Activated CD8-positive, alpha-beta memory T cell treated with anti-CD3 and anti-CD28 coated beads, Interleukin-2, amount 10 ng/mL, durations not matched to agents 7 days and 5 days (primary cell): ENCODE measurements around the gene ARF1. TPM values are rescaled to one million over a fixed set of nuclear protein-coding genes. Genes with fewer than 3 reads are reported as not detected.
"Not testable (repeated sequence)": the region's sequence is repeated elsewhere in the genome, so short reads cannot be mapped to it uniquely, and the experiment has no call there.

Experiments used
- ATAC-seq: fragments of 150-1000 bp; cut with Tn5 transposase; one replicate; pipeline ENCODE4 v1.10.0; 2021; ENCODE audit warnings: moderate library complexity
- CTCF ChIA-PET: fragments of 350-600 bp; sonication (Branson Sonifier 250); formaldehyde crosslinking; loops from one replicate; lab custom pipeline; 2021; ENCODE audit warnings: antibody characterized with exemption; lab: Charles Lee
- DNase-seq: peaks from one replicate; pipeline ENCODE4 v3.0.0-alpha.2; 2020
- H3K27ac Mint-ChIP-seq: one replicate; pipeline ENCODE4 v1.8.0; 2021; ENCODE audit warnings: mild to moderate bottlenecking, mixed read lengths
- H3K27me3 Mint-ChIP-seq: one replicate; pipeline ENCODE4 v1.8.0; 2021; ENCODE audit warnings: mixed read lengths
- H3K36me3 Mint-ChIP-seq: one replicate; pipeline ENCODE4 v1.8.0; 2021; ENCODE audit warnings: mild to moderate bottlenecking, mixed read lengths
- H3K4me1 Mint-ChIP-seq: one replicate; pipeline ENCODE4 v1.8.0; 2021; ENCODE audit warnings: mixed read lengths
- H3K4me3 Mint-ChIP-seq: one replicate; pipeline ENCODE4 v1.8.0; 2021; ENCODE audit warnings: mild to moderate bottlenecking, moderate library complexity, mixed read lengths
- H3K9me3 Mint-ChIP-seq: one replicate; pipeline ENCODE4 v1.8.0; 2022; ENCODE audit warnings: low read depth, mixed read lengths
- total RNA-seq, 2 experiments: library from RNA; stranded (reverse); gene quantifications; one replicate each; pipeline ENCODE4 v1.2.3, GENCODE V29; 2021

The ARF1 gene
- total RNA-seq, 2 experiments from 2014 or later, result 313 to 344 TPM

DNA sequence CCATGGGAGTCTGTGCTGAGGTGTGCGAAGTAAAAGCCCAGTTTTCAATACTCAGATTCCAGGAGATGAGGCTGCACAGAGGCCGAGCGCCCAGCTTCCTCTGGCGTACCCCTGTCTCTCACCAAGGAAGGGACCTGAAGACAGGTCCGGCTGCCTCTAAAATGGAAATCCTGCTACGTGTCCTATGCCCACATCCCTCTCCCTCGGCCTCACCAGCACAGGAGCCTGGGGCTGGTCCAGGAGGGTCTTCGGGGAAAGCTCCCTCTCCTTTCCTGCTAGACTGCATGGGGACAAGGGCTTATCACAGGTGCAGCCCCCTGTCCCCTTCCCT is 26.2 kb downstream of the ARF1 start:
- DNase-seq, result no peak
- Mint-ChIP-seq H3K36me3 (peaks cover 4% of the 10 kb centered on the region), H3K27me3 (no peaks in the 10 kb centered on the region), H3K27ac (peak overlapping the region; percentile 88), H3K4me3 (peak overlapping the region; percentile 85), H3K4me1 (peaks cover 34% of the 10 kb centered on the region), H3K9me3 (no peaks in the 10 kb centered on the region)
- CTCF ChIA-PET, result interaction anchor here (2.1 to 2.3 kb wide), 2 partner anchors 27 to 58 kb away, joined by 5 to 6 read pairs; partner anchors contain the start of genes ARF1 and IBA57
- no peak for ATAC-seq

DNA sequence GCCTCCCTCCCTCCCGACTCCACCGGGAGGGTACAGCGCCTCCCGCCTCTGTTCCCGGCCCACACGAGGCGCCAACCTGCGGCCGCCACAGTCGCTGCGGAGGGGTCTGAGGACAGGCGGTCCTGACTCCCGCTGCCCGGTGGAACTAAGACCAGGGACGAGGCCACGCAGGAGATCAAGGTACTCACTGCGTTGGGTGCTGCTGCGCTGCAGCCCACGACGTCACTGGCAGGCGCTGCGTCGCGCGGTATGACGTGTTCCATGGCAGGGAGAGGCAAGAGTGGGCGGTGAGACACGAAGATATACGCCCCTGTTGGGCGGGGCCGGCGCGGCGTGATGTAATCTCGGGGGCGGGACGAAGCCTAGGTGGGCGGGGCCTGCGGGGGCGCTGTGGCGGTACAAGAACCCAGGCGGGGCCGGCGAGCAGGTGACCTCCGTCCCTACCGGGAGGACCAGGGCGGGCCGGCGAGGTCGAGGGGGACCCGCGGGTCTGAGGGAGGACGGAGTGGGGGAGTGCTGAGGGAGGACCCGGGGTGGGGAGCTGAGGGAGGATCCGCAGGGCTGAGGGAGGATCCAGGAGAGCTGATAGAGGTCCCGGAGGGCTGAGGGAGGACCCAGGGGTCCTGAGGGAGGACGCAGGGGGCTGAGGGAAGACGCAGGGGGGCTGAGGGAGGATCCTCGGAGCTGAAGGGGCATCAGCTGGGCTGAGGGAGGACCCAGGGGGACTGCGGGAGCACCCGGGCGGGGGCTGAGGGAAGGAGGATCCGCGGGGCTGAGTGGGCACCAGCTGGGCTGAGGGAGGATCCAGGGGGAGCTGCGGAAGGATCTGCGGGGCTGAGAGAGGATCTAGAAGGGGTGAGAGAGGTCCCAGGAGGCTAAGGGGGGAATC is 26.8 kb downstream of the ARF1 start, which contains the start of gene MRPL55:
MRPL55 (minus strand) TSS at position 227 of the 889 bp plus-strand sequence. CDS start 1,039 bp downstream, outside the sequence.
- Mint-ChIP-seq H3K36me3 (peaks cover 4% of the 10 kb centered on the region), H3K27ac (peak within 1 kb of the TSS; percentile 88), H3K4me1 (peaks cover 28% of the 10 kb centered on the region), H3K4me3 (peak within 1 kb of the TSS; percentile 85), H3K27me3 (no peaks in the 10 kb centered on the region), H3K9me3 (no peaks in the 10 kb centered on the region)
- DNase-seq (peak; percentile 98), ATAC-seq (peak; percentile 96)
- CTCF ChIA-PET, result interaction anchor here (2.1 to 2.7 kb wide), 3 partner anchors 10 to 27 kb away, joined by 6 to 14 read pairs (median 6); partner anchors contain the start of gene ARF1

DNA sequence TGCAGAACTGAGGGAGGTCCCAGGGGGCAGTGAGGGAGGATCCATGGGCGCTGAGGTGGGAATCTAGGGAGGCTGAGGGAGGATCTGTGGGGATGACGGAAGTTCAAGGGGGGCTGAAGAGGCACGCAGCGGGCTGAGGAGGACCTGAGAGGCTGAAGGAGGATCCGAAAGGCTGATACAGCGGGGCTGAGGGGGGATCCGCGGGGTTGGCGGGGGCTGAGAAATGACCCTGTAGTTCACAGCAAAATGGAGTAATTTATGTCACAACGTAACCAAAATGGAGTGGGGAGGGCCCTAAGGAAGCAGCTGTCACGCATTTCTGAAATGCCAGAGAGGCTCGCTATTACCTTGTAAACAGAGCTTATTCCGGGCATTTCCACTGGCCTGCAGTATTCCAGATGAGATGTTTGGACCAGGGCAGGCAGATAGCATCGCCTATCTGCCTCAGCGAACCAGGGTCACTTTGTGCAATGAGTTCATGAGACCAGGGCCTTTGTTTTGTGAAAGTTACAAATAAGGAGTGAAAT is 27.5 kb downstream of the ARF1 start:
- peak overlapping the region; percentile 88 for H3K27ac Mint-ChIP-seq

DNA sequence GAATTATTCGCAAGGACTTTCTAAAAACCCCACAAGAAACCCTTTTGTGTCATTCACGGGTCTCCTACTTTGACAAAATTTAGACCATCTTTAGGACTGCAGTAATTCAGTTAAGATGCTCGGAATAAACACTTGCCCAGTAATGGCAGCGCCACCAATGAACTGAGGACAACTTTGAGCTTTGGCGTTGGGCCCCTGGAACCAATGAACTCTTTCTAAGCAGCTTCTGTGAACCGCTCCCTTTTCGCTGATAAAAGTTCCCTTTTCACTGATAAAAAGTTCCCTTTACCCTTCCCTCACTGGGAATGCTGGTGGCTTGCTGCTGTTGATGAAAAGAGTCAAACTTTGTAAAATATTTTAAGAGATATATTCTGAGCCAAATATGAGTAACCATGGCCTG is 28.0 kb downstream of the ARF1 start:
- H3K9me3 Mint-ChIP-seq, result no peaks in the 10 kb centered on the region
- ATAC-seq (no peak), DNase-seq (no peak)
- CTCF ChIA-PET, result interaction anchor here (1.5 to 2.7 kb wide), 4 partner anchors 8 to 47 kb away, joined by 3 to 14 read pairs (median 6); partner anchors contain the start of gene ARF1
- H3K4me1 Mint-ChIP-seq, result peaks cover 24% of the 10 kb centered on the region
- no peak overlapping the region for H3K4me3 Mint-ChIP-seq
- H3K27me3 Mint-ChIP-seq, result no peaks in the 10 kb centered on the region
- H3K27ac Mint-ChIP-seq, result no peak overlapping the region
- peaks cover 4% of the 10 kb centered on the region for H3K36me3 Mint-ChIP-seq

More for the DNA sequence above, 27.5 kb downstream of the ARF1 start:
- DNase-seq (no peak), ATAC-seq (no peak)
- Mint-ChIP-seq H3K9me3 (no peaks in the 10 kb centered on the region), H3K4me3 (peak overlapping the region; percentile 85), H3K36me3 (peaks cover 4% of the 10 kb centered on the region), H3K4me1 (peaks cover 24% of the 10 kb centered on the region), H3K27me3 (no peaks in the 10 kb centered on the region)
- CTCF ChIA-PET, result interaction anchor here (1.5 to 2.7 kb wide), 4 partner anchors 9 to 48 kb away, joined by 3 to 14 read pairs (median 6); partner anchors contain the start of gene ARF1

DNA sequence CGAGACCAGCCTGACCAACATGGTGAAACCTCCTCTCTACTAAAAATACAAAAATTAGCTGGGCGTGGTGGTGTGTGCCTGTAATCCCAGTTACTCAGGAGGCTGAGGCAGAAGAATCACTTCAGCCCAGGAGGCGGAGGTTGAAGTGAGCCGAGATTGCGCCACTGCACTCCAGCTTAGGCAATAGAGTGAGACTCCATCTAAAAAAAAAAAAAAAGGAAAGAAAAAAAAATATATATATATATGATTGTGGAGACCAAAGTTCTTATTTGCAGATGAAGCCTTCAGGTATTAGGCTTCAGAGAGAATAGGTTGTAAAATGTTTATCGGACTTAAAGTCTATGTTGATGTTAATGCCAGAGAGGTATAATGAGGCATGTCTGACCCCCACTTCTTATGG is 28.8 kb downstream of the ARF1 start:
- H3K27me3 Mint-ChIP-seq, result not testable (repeated sequence)
- CTCF ChIA-PET, result interaction anchor here (1.5 to 2.7 kb wide), 2 partner anchors 19 to 46 kb away, joined by 3 to 14 read pairs; no protein-coding TSS in a partner anchor

DNA sequence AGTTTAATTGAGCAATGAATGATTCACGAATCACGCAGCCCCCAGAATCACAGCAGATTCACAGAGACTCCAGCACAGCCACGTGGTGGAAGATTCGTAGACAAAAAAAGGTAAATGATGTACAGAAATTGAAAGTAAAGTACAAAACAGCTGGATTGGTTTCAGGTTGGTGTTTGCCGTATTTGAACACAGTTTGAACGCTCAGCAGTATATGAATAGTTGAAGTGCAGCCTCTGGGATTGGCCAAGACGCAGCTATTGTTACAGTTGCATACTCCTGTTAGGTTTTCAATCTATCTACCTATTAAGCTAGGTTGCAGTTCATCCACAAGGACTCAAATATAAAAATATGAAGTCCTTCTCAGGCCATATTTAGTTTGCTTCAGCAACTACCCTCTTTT is 29.7 kb downstream of the ARF1 start:
- ATAC-seq (no peak), DNase-seq (no peak)
- no peaks in the 10 kb centered on the region for H3K27me3 Mint-ChIP-seq
- H3K9me3 Mint-ChIP-seq, result no peaks in the 10 kb centered on the region
- H3K4me3 Mint-ChIP-seq, result no peak overlapping the region
- H3K36me3 Mint-ChIP-seq, result peaks cover 1% of the 10 kb centered on the region
- peaks cover 24% of the 10 kb centered on the region for H3K4me1 Mint-ChIP-seq
- H3K27ac Mint-ChIP-seq, result no peak overlapping the region
- CTCF ChIA-PET, result interaction anchor here (0.5 to 1.2 kb wide), 3 partner anchors 17 to 380 kb away, joined by 3 to 5 read pairs (median 3); no protein-coding TSS in a partner anchor

More for the DNA sequence above, 28.8 kb downstream of the ARF1 start:
- not testable (repeated sequence) for H3K9me3 Mint-ChIP-seq, H3K27ac Mint-ChIP-seq, H3K36me3 Mint-ChIP-seq, H3K4me3 Mint-ChIP-seq, ATAC-seq, DNase-seq
- peaks cover 24% of the 10 kb centered on the region for H3K4me1 Mint-ChIP-seq

DNA sequence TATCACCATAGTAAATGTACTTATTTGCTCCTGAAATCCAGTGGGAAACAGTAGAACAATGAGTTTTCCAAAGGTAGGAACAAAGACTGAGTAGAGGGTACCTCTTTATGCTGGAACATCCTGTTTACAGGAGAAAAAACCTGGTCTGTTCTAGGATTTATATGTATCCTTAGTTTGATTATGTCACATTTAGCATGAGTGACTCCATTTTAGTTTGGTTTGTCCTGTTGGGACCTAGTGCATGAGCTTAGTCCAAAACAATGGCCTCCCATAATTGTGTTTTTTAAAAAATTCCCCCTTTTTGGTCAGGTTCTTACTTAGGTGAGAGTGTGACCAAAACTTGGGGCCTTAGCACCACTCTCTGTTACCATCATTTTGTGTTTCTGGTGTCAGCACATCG is 30.1 kb downstream of the ARF1 start:
- Mint-ChIP-seq H3K27me3 (no peaks in the 10 kb centered on the region), H3K4me3 (no peak overlapping the region)
- CTCF ChIA-PET, result interaction anchor here (0.7 to 1.2 kb wide), 2 partner anchors 16 to 18 kb away, joined by 3 to 5 read pairs; no protein-coding TSS in a partner anchor

DNA sequence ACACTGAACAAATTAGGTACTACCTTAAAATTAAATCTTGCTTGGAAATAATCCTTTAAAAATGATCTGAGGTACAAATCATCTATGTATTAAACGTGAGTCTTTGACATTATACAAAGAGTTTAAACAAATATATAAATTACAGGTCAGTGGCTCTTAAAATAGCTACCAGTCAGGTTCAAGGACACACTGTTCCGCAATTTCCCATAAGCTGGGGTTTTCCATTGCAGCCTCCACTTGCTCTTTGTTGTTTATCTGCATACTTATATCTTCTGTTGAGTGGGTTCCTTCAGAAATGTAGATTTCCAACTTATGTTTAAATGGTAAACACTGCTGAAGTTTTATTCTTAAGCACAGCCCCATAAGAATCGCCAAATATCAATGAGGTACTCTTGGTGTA is 32.3 kb downstream of the ARF1 start:
- Mint-ChIP-seq H3K4me3 (no peak overlapping the region), H3K27me3 (no peaks in the 10 kb centered on the region), H3K36me3 (peaks cover 8% of the 10 kb centered on the region), H3K9me3 (peaks cover 4% of the 10 kb centered on the region), H3K27ac (no peak overlapping the region), H3K4me1 (peaks cover 6% of the 10 kb centered on the region)
- DNase-seq (no peak), ATAC-seq (no peak)
- CTCF ChIA-PET, result no interaction called here

More for the DNA sequence above, 30.1 kb downstream of the ARF1 start:
- ATAC-seq (no peak), DNase-seq (no peak)
- Mint-ChIP-seq H3K36me3 (peaks cover 4% of the 10 kb centered on the region), H3K9me3 (no peaks in the 10 kb centered on the region), H3K4me1 (peaks cover 21% of the 10 kb centered on the region), H3K27ac (no peak overlapping the region)

DNA sequence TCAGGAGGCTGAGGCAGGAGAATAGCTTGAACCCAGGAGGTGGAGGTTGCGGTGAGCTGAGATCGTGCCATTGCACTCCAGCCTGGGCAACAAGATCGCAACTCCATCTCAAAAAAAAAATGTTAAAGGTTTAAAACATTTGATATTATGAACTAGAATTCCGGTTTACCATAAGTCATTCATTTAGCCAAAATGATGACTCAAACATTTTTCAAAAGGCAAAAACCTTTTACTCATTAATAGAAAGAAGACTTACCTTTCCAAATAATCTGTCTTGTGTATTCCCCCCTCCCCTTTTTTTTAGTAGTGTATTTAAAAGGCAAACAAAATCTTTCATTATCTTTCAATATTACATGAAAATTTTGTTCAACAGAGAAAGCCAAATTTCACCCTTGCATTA is 34.8 kb downstream of the ARF1 start:
- no peak for ATAC-seq
- H3K9me3 Mint-ChIP-seq, result peaks cover 4% of the 10 kb centered on the region
- no peak overlapping the region for H3K4me3 Mint-ChIP-seq
- no peaks in the 10 kb centered on the region for H3K27me3 Mint-ChIP-seq
- peaks cover 4% of the 10 kb centered on the region for H3K4me1 Mint-ChIP-seq
- no peak overlapping the region for H3K27ac Mint-ChIP-seq
- no peak for DNase-seq
- CTCF ChIA-PET, result no interaction called here
- H3K36me3 Mint-ChIP-seq, result peaks cover 8% of the 10 kb centered on the region

DNA sequence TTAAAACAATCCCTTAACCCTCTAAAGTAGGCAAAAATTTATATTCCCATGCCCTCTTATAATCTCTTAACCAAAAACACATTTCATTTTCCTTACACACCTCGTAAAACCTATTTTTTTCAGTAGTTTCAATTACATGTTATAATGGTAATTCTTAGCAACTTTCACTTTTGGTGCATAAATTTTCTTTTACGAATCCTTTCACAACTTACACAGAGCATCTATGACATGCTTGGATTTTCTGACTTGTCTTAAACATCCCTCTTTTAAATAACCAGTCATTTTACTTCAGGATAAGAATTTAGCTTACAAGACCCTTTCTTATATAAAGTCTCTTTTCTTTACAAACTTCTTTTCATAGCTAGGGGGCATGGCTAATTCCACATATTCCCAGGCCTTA is 35.5 kb downstream of the ARF1 start:
- DNase-seq (no peak), ATAC-seq (no peak)
- Mint-ChIP-seq H3K4me1 (peaks cover 4% of the 10 kb centered on the region), H3K27ac (no peak overlapping the region), H3K4me3 (no peak overlapping the region), H3K9me3 (peaks cover 4% of the 10 kb centered on the region), H3K27me3 (no peaks in the 10 kb centered on the region), H3K36me3 (peaks cover 8% of the 10 kb centered on the region)
- CTCF ChIA-PET, result interaction anchor here (1.5 kb wide), 1 partner anchor 13 kb away, joined by 5 read pairs; no protein-coding TSS in a partner anchor

DNA sequence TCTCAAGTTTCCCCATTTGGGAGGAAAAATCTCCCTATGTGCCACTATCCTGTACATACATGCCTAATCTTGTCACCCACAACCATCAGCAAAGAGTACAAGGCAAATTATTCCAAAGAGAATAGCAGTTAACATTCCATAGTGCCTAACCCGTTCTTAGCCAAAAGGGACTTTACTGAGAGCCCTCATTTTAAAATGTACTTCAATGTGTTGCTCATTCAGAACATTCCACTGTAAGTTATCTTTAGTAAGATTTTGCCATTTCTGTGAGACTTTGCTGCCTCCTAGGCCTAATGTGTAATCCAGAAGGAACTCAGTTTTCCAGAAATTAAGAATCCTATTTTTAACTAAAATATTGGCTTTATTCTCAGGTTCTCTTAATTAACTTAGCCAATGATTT is 37.8 kb downstream of the ARF1 start:
- Mint-ChIP-seq H3K27ac (no peak overlapping the region), H3K36me3 (peaks cover 8% of the 10 kb centered on the region), H3K27me3 (peaks cover 2% of the 10 kb centered on the region), H3K4me1 (peaks cover 6% of the 10 kb centered on the region), H3K4me3 (no peak overlapping the region), H3K9me3 (peaks cover 4% of the 10 kb centered on the region)
- ATAC-seq (no peak), DNase-seq (no peak)
- CTCF ChIA-PET, result interaction anchor here (2.8 kb wide), 1 partner anchor 11 kb away, joined by 20 read pairs; no protein-coding TSS in a partner anchor

DNA sequence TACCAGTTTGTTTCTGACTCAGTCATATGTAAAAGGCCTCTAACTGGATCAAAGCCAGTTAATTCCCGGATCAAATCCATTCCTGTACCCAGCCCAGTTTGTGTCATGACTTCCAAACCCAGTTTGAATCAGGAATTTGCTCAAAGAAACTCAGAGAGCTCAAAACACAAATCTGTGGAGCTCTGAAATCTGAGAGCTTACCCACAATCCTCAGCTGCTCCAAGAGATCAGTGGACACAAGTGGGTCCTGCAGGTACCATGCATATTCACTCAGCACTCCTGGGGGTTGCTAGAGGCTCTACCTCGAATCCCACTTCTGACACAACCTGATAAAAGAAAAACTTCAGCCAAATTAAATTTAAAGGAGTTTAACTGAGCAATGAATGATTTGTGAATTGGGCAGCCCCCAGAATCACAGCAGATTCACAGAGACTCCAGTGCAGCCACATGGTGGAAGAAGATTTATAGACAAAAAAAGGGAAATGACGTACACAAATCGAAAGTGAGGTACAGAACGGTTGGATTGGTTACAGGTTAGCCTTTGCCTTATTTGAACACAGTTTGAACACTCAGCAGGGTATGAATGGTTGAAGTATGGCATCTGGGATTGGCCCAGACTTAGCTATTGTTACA is 38.5 kb downstream of the ARF1 start:
- CTCF ChIA-PET, result interaction anchor here (2.8 kb wide), 1 partner anchor 10 kb away, joined by 20 read pairs; no protein-coding TSS in a partner anchor
- peak overlapping the region; percentile 49 for H3K27ac Mint-ChIP-seq

More for the DNA sequence above, 38.5 kb downstream of the ARF1 start:
- ATAC-seq, result peak; percentile 57
- Mint-ChIP-seq H3K27me3 (peaks cover 2% of the 10 kb centered on the region), H3K9me3 (peaks cover 4% of the 10 kb centered on the region), H3K4me1 (peaks cover 7% of the 10 kb centered on the region), H3K36me3 (peaks cover 8% of the 10 kb centered on the region), H3K4me3 (peak overlapping the region; percentile 31)
- no peak for DNase-seq
